HepG2 (cell line): ENCODE measurements around the gene HLA-G. TPM values are rescaled to one million over a fixed set of nuclear protein-coding genes. Genes with fewer than 3 reads are reported as not detected.
A peak's percentile ranks its signal among the peaks of the same experiment; 100 is the strongest.

ENCODE experiments used
- ATAC-seq: fragments of 200-7000 bp; cut with Tn5 transposase; 3 replicates; pipeline ENCODE4 v1.9.1; 2020; ENCODE audit warnings: mild to moderate bottlenecking, moderate library complexity
- BruUV-seq: library from RNA; stranded (reverse); fragments of 400-500 nt; replicated peaks from 2 replicates; lab custom pipeline; 2021; lab: Mats Ljungman, UMichigan
- CTCF ChIA-PET: fragments of 300-600 bp; formaldehyde crosslinking; extraction: SDS; loops from one replicate; lab custom pipeline; 2021; ENCODE audit warnings: low total read pairs, inconsistent platforms, low intra/inter-chr PET ratio; lab: Yijun Ruan, JAX
- POLR2A ChIA-PET: fragments of 350-600 bp; sonication (Branson Sonifier 250); formaldehyde crosslinking; loops from one replicate; lab custom pipeline; 2020; ENCODE audit warnings: antibody characterized with exemption, inconsistent platforms; lab: Yijun Ruan, JAX
- DNase-seq: peaks from one replicate; pipeline ENCODE4 v3.0.0-alpha.2; 2015; ENCODE audit warnings: low spot score
- FAIRE-seq: peaks from 3 replicates; lab custom pipeline; 2011; peaks lifted over from hg19 to GRCh38; lab: Jason Lieb, UNC
- H2AFZ ChIP-seq: one replicate; pipeline ENCODE4 v1.6.1; 2011; ENCODE audit warnings: low read length, inconsistent platforms
- H3K27ac ChIP-seq: fragments of 300-600 bp; 3 replicates; pipeline ENCODE4 v1.8.0; 2011; ENCODE audit warnings: mixed run types, mild to moderate bottlenecking, mixed read lengths, low read length, inconsistent platforms; ENCODE audit not compliant: insufficient read depth; ENCODE audit errors: extremely low read length
- H3K27me3 ChIP-seq, 2 experiments: fragments of 200-600 bp in 1 of 2; 2 replicates in 1 of 2; 3 replicates in 1 of 2; pipeline versions ENCODE4 v1.6.0 to v1.8.0; 2011; ENCODE audit warnings: low read length in 2 of 2, mild to moderate bottlenecking in 2 of 2, moderate library complexity in 2 of 2, inconsistent platforms in 1 of 2; ENCODE audit not compliant: insufficient read depth in 2 of 2, control insufficient read depth in 1 of 2
- H3K36me3 ChIP-seq, 2 experiments: fragments of 200-600 bp in 1 of 2; replicated peaks in 1 of 2; 2 replicates in 1 of 2; 3 replicates in 1 of 2; pipeline versions ENCODE4 v1.5.1 to v1.8.0; 2011; ENCODE audit warnings: low read length in 2 of 2, inconsistent platforms in 1 of 2; ENCODE audit not compliant: insufficient read depth in 2 of 2, control insufficient read depth in 1 of 2
- H3K4me1 ChIP-seq: 2 replicates; pipeline ENCODE4 v1.5.1; 2012; ENCODE audit warnings: low read length, inconsistent platforms; ENCODE audit not compliant: insufficient read depth
- H3K4me2 ChIP-seq: 2 replicates; pipeline ENCODE4 v1.6.0; 2011; ENCODE audit warnings: low read depth, low read length, inconsistent platforms
- H3K4me3 ChIP-seq, 3 experiments: fragments of 200-600 bp in 1 of 3; sonication (generic), shearing (Covaris generic) in 1 of 3; replicated peaks in 1 of 3; 2 replicates each; pipeline ENCODE4 v1.5.1; 2011 to 2016; ENCODE audit warnings: low read length in 3 of 3, inconsistent platforms in 2 of 3, low read depth in 2 of 3, mild to moderate bottlenecking in 2 of 3, control low read depth in 1 of 3, mixed read lengths in 1 of 3; ENCODE audit not compliant: insufficient read depth in 1 of 3
- H3K79me2 ChIP-seq: one replicate; pipeline ENCODE4 v1.6.1; 2011; ENCODE audit warnings: low read length, inconsistent platforms; ENCODE audit not compliant: insufficient read depth
- H3K9ac ChIP-seq: 2 replicates; pipeline ENCODE4 v1.6.0; 2011; ENCODE audit warnings: mild to moderate bottlenecking, low read depth, low read length, inconsistent platforms; ENCODE audit not compliant: insufficient read depth
- H3K9me3 ChIP-seq: 2 replicates; pipeline ENCODE4 v1.5.1; 2012; ENCODE audit warnings: mild to moderate bottlenecking, low read length
- H4K20me1 ChIP-seq: 2 replicates; pipeline ENCODE4 v1.6.0; 2011; ENCODE audit warnings: inconsistent platforms, mild to moderate bottlenecking, low read length, moderate library complexity; ENCODE audit not compliant: insufficient read depth
- CBX5 ChIP-seq: sonication (generic); formaldehyde crosslinking; IDR thresholded peaks from 2 replicates; pipeline ENCODE4 v1.4.0; 2020; ENCODE audit warnings: missing genetic modification reagents, borderline replicate concordance
- GFI1 ChIP-seq: sonication (generic); formaldehyde crosslinking; IDR thresholded peaks from 2 replicates; pipeline ENCODE4 v1.5.0; 2020; ENCODE audit warnings: missing genetic modification reagents, mild to moderate bottlenecking, borderline replicate concordance
- LCORL ChIP-seq, 2 experiments: fragments of 450-650 bp in 1 of 2; sonication (generic) in 1 of 2; formaldehyde crosslinking in 1 of 2; IDR thresholded peaks; 2 replicates each; pipeline versions ENCODE4 v1.5.0 to v1.6.1; 2017 to 2020; ENCODE audit warnings: antibody characterized with exemption in 1 of 2, missing genetic modification reagents in 1 of 2
- SKI ChIP-seq: fragments of 450-650 bp; IDR thresholded peaks from one replicate; pipeline ENCODE4 v1.6.1; 2018; ENCODE audit warnings: mild to moderate bottlenecking; ENCODE audit not compliant: partially characterized antibody
- SMAD1 ChIP-seq: sonication (generic); formaldehyde crosslinking; IDR thresholded peaks from 2 replicates; pipeline ENCODE4 v1.4.0; 2020; ENCODE audit warnings: missing genetic modification reagents, low read depth, mild to moderate bottlenecking, borderline replicate concordance
- TBX3 ChIP-seq: fragments of 450-650 bp; IDR thresholded peaks from 2 replicates; pipeline ENCODE4 v1.6.1; 2017; ENCODE audit warnings: antibody characterized with exemption, mild to moderate bottlenecking, inconsistent platforms, borderline replicate concordance
- ZFP1 ChIP-seq: IDR thresholded peaks from 2 replicates; pipeline ENCODE4 v1.6.1; 2016
- ZNF296 ChIP-seq: sonication (generic); formaldehyde crosslinking; conservative IDR thresholded peaks from 2 replicates; pipeline ENCODE4 v1.5.0; 2020; ENCODE audit warnings: mild to moderate bottlenecking, missing genetic modification reagents
- ZNF589 ChIP-seq: sonication (generic); formaldehyde crosslinking; conservative IDR thresholded peaks from 2 replicates; pipeline ENCODE4 v1.8.0; 2022; ENCODE audit warnings: mild to moderate bottlenecking, moderate library complexity, missing genetic modification reagents
- ZNF598 ChIP-seq: sonication (generic); formaldehyde crosslinking; IDR thresholded peaks from 2 replicates; pipeline ENCODE4 v1.5.1; 2020; ENCODE audit warnings: mild to moderate bottlenecking, missing genetic modification reagents, borderline replicate concordance
- ZNF678 ChIP-seq: sonication (generic); formaldehyde crosslinking; IDR thresholded peaks from 2 replicates; pipeline ENCODE4 v1.4.0; 2020; ENCODE audit warnings: mild to moderate bottlenecking, missing genetic modification reagents
- WGBS: methylation state at CpG from one replicate; pipeline ENCODE4 v1.1.6; 2017; ENCODE audit warnings: low lambda C conversion rate; 5-methylcytosine and 5-hydroxymethylcytosine counted together
- in situ Hi-C: cut with HindIII; loops from 2 replicates; pipeline ENCODE4 v1.10.0; 2017; ENCODE audit warnings: low pct_unique_long_range_greater_than_20kb; ENCODE audit not compliant: extremely low pct_ligation_motif_present
- intact Hi-C: fragments of 100-400 bp; cut with micrococcal nuclease; formaldehyde crosslinking; loops from one replicate; pipeline ENCODE4 v1.10.0; 2022; ENCODE audit not compliant: unreplicated experiment
- polyA plus RNA-seq, 8 experiments: library from polyadenylated mRNA; depleted of rRNA in 3 of 8; stranded (reverse) in 7 of 8; unstranded in 1 of 8; fragments of >200 nt; fragmentation: Illumina TruSeq in 4 of 8; extraction: Trizol in 4 of 8; gene quantifications; 2 replicates each; pipeline versions ENCODE4 v1.2.1 to v1.2.3, GENCODE V29; 2011 to 2016; ENCODE audit warnings: low read depth in 4 of 8, missing spikeins in 1 of 8, mixed read lengths in 1 of 8; ENCODE audit not compliant: insufficient read depth in 1 of 8
- total RNA-seq, 5 experiments: library from RNA; depleted of rRNA; stranded (reverse); fragments of >200 nt; fragmentation: Illumina TruSeq; extraction: Trizol; gene quantifications; 2 replicates each; pipeline ENCODE4 v1.2.3, GENCODE V29; 2016; ENCODE audit warnings: low read depth in 1 of 5
- TF ChIP-seq, protein P1 (sequence below): sonication (generic); formaldehyde crosslinking; IDR thresholded peaks from 2 replicates; pipeline ENCODE4 v1.5.0; 2020; ENCODE audit warnings: missing genetic modification reagents, mild to moderate bottlenecking, borderline replicate concordance
- TF ChIP-seq, protein P2 (sequence below): sonication (generic); formaldehyde crosslinking; IDR thresholded peaks from 2 replicates; pipeline ENCODE4 v1.5.1; 2020; ENCODE audit warnings: mild to moderate bottlenecking, missing genetic modification reagents, moderate library complexity

HLA-G gene
- total and polyA plus RNA-seq, 2 of the 13 experiments (the other 11 are each of a cell fraction or from before 2014, with no cell fraction given) = 0.29 to 0.30 TPM

DNA sequence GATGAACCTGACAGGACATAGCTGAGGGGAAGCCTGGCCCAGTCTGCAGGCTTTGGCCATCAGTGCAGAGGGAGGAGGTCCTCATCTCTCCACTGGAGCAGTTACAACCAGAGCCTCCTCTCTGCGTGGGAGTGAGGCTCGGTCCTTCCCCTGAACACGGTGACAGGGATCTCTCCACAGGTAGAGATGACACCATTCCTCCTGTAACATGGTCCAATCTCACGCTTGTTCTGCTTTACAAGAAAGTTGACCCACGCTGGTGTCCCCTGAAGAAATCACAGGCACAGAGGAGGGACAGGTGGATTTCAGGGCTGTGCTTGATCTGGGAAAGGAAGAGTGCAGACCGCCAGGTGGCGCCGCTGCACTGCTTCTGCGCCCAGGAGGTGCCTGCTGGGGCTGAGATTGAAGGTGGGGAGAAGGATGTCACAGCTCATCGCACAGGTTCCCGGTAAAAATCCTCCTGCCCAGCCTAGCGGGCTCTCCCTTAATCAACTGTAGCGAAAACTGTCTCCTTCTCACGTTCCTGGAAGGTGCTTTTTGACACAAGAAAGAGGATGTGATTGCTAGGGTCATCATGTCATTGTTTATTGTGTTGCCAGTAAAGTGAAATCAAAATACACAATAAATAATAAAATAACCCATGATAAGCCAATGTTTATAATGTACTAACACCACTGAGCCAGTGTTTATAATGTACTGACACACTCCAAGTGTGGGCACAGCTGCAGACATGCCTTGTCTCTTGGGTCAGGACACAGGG, 20.4 kb downstream of the HLA-G start:
- peak; percentile 43 for FAIRE-seq
- ATAC-seq = peak; percentile 97
- no peaks in the 10 kb centered on the region for H3K4me1 ChIP-seq
- no peaks in the 10 kb centered on the region for H4K20me1 ChIP-seq
- peak; percentile 54 for DNase-seq
- no peaks in the 10 kb centered on the region for H3K36me3 ChIP-seq
- H3K9ac ChIP-seq = no peak overlapping the region
- intact Hi-C loops = loop anchor here (1.0 to 2.0 kb wide), 3 partner anchors 91 to 323 kb away; no protein-coding TSS in a partner anchor
- ChIA-PET CTCF (interaction anchor here (0.6 to 6.8 kb wide), 6 partner anchors 128 to 189 kb away, joined by 3 to 134 read pairs (median 3); no protein-coding TSS in a partner anchor), POLR2A (interaction anchor here (0.6 to 0.9 kb wide), 2 partner anchors 117 to 118 kb away, joined by 3 to 4 read pairs; no protein-coding TSS in a partner anchor)
- in situ Hi-C loops = loop anchor here (5.0 kb wide), 1 partner anchor 159 kb away; no protein-coding TSS in a partner anchor
- no TSS peak for BruUV-seq
- H3K9me3 ChIP-seq = no peaks in the 10 kb centered on the region
- no peak overlapping the region for H2AFZ ChIP-seq
- H3K4me2 ChIP-seq = no peak overlapping the region
- 5% methylated on average over 14 of the region's 14 CpGs for WGBS
- H3K79me2 ChIP-seq = no peaks in the 10 kb centered on the region
- H3K27ac ChIP-seq = no peak overlapping the region
- no peak overlapping the region for H3K4me3 ChIP-seq
- H3K27me3 ChIP-seq = peaks cover 0 to 1% of the 10 kb centered on the region in 2 experiments; a peak in 3 of 5 replicates
- no peak for TF ChIP-seq ZNF589 (CRISPR knock-in tag)
- no peak for TF ChIP-seq ZFP1
- TF ChIP-seq ZNF296 (CRISPR knock-in tag) = no peak
- TF ChIP-seq LCORL (IDR thresholded peaks at IDR 0.05) = no peak
- no peak for TF ChIP-seq LCORL (CRISPR knock-in tag; IDR thresholded peaks at IDR 0.05)
- no peak for TF ChIP-seq ZNF598 (CRISPR knock-in tag)
- TF ChIP-seq, protein P1, sequence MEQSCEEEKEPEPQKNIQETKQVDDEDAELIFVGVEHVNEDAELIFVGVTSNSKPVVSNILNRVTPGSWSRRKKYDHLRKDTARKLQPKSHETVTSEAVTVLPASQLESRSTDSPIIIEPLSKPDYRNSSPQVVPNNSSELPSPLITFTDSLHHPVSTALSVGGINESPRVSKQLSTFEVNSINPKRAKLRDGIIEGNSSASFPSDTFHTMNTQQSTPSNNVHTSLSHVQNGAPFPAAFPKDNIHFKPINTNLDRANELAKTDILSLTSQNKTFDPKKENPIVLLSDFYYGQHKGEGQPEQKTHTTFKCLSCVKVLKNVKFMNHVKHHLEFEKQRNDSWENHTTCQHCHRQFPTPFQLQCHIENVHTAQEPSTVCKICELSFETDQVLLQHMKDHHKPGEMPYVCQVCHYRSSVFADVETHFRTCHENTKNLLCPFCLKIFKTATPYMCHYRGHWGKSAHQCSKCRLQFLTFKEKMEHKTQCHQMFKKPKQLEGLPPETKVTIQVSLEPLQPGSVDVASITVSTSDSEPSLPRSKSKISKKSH (CRISPR knock-in tag) = no peak
- TF ChIP-seq GFI1 (CRISPR knock-in tag) = peak; percentile 95
- TF ChIP-seq CBX5 = peak; percentile 40; the same call in 1 of the 2 replicates
- TF ChIP-seq, protein P2, sequence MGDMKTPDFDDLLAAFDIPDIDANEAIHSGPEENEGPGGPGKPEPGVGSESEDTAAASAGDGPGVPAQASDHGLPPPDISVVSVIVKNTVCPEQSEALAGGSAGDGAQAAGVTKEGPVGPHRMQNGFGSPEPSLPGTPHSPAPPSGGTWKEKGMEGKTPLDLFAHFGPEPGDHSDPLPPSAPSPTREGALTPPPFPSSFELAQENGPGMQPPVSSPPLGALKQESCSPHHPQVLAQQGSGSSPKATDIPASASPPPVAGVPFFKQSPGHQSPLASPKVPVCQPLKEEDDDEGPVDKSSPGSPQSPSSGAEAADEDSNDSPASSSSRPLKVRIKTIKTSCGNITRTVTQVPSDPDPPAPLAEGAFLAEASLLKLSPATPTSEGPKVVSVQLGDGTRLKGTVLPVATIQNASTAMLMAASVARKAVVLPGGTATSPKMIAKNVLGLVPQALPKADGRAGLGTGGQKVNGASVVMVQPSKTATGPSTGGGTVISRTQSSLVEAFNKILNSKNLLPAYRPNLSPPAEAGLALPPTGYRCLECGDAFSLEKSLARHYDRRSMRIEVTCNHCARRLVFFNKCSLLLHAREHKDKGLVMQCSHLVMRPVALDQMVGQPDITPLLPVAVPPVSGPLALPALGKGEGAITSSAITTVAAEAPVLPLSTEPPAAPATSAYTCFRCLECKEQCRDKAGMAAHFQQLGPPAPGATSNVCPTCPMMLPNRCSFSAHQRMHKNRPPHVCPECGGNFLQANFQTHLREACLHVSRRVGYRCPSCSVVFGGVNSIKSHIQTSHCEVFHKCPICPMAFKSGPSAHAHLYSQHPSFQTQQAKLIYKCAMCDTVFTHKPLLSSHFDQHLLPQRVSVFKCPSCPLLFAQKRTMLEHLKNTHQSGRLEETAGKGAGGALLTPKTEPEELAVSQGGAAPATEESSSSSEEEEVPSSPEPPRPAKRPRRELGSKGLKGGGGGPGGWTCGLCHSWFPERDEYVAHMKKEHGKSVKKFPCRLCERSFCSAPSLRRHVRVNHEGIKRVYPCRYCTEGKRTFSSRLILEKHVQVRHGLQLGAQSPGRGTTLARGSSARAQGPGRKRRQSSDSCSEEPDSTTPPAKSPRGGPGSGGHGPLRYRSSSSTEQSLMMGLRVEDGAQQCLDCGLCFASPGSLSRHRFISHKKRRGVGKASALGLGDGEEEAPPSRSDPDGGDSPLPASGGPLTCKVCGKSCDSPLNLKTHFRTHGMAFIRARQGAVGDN (CRISPR knock-in tag) = peak; percentile 44
- TF ChIP-seq SKI = no peak
- TF ChIP-seq ZNF678 (CRISPR knock-in tag) = no peak
- TF ChIP-seq SMAD1 (CRISPR knock-in tag) = 0 out of 2 replicates have a peak, but pooled peaks have one; percentile 62
- no peak for TF ChIP-seq TBX3
